HepG2 (cell line): Measurements from ENCODE around the gene FAM83D.

Experiments used
- CBX2 ChIP-seq, 2 experiments: fragments of 200-600 bp in 1 of 2; sonication (generic); formaldehyde crosslinking in 1 of 2; IDR thresholded peaks; 2 replicates each; pipeline versions ENCODE4 v1.7.0 to v1.8.1; 2018 to 2022; ENCODE audit warnings: low read depth in 2 of 2, low read length in 1 of 2, mild to moderate bottlenecking in 1 of 2, missing genetic modification reagents in 1 of 2
- GABPA ChIP-seq, 2 experiments: IDR thresholded peaks; 2 replicates each; pipeline ENCODE4 v1.6.1; 2011 to 2016; ENCODE audit warnings: low read depth in 2 of 2, low read length in 1 of 2, missing biosample characterization in 1 of 2, missing genetic modification characterization in 1 of 2
- KDM1A ChIP-seq: IDR thresholded peaks from 2 replicates; pipeline ENCODE4 v1.6.1; 2016; ENCODE audit warnings: missing compliant biosample characterization
- ZNF24 ChIP-seq: fragments of 450-650 bp; IDR thresholded peaks from 2 replicates; pipeline ENCODE4 v1.6.1; 2017; ENCODE audit warnings: antibody characterized with exemption, mild to moderate bottlenecking
- ZNF768 ChIP-seq: sonication (generic); formaldehyde crosslinking; IDR thresholded peaks from 2 replicates; pipeline ENCODE4 v1.4.0; 2020; ENCODE audit warnings: missing genetic modification reagents
- TF ChIP-seq, protein P1 (sequence below): sonication (generic); formaldehyde crosslinking; IDR thresholded peaks from 2 replicates; pipeline ENCODE4 v1.4.0; 2020; ENCODE audit warnings: missing genetic modification reagents
- TF ChIP-seq, protein P2 (sequence below), 2 experiments: IDR thresholded peaks; 2 replicates each; pipeline ENCODE4 v1.6.1; 2011 to 2012; ENCODE audit warnings: low read length in 2 of 2, borderline replicate concordance in 1 of 2, low read depth in 1 of 2, mild to moderate bottlenecking in 1 of 2, moderate library complexity in 1 of 2

DNA sequence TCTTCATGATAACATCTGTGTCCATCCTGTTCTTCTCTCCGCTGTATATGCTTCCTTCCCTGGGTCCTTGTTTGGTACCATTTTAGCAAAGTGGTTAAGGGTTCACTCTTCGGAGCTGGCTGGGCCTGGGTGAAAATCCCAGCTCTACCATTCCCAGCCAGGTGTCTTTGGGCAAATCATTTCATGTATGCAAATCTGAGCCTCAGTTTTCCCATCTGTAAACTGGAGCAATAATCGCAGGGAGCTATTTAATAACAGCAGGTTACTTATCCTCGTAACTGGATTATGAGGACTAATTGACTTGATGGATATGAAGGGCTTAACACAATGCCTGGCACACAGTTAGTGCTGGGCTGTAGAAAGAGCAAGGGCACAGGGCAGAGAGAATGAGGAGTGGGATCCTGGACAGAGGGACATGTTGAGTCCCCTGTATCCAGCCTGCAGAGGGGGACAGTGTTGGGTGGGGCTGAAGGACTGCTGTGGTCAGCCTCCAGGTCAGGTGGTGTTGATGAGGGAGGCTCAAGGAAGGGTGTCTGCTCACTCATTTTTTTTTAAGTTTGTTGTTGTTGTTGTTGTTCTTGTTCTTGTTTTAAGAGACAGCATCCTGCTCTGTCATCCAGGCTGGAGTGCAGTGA lies 44.3 kb upstream of the FAM83D start:
- no peak for TF ChIP-seq KDM1A (CRISPR knock-in tag)
- TF ChIP-seq ZNF24: no peak
- no peak for TF ChIP-seq CBX2 (IDR thresholded peaks at IDR 0.05; ENCODE audit: low read depth, low read length)
- TF ChIP-seq CBX2 (CRISPR knock-in tag; IDR thresholded peaks at IDR 0.05; ENCODE audit: low read depth): no peak
- TF ChIP-seq, protein P1, sequence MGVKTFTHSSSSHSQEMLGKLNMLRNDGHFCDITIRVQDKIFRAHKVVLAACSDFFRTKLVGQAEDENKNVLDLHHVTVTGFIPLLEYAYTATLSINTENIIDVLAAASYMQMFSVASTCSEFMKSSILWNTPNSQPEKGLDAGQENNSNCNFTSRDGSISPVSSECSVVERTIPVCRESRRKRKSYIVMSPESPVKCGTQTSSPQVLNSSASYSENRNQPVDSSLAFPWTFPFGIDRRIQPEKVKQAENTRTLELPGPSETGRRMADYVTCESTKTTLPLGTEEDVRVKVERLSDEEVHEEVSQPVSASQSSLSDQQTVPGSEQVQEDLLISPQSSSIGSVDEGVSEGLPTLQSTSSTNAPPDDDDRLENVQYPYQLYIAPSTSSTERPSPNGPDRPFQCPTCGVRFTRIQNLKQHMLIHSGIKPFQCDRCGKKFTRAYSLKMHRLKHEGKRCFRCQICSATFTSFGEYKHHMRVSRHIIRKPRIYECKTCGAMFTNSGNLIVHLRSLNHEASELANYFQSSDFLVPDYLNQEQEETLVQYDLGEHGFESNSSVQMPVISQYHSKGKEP (CRISPR knock-in tag): no peak
- TF ChIP-seq, protein P2, sequence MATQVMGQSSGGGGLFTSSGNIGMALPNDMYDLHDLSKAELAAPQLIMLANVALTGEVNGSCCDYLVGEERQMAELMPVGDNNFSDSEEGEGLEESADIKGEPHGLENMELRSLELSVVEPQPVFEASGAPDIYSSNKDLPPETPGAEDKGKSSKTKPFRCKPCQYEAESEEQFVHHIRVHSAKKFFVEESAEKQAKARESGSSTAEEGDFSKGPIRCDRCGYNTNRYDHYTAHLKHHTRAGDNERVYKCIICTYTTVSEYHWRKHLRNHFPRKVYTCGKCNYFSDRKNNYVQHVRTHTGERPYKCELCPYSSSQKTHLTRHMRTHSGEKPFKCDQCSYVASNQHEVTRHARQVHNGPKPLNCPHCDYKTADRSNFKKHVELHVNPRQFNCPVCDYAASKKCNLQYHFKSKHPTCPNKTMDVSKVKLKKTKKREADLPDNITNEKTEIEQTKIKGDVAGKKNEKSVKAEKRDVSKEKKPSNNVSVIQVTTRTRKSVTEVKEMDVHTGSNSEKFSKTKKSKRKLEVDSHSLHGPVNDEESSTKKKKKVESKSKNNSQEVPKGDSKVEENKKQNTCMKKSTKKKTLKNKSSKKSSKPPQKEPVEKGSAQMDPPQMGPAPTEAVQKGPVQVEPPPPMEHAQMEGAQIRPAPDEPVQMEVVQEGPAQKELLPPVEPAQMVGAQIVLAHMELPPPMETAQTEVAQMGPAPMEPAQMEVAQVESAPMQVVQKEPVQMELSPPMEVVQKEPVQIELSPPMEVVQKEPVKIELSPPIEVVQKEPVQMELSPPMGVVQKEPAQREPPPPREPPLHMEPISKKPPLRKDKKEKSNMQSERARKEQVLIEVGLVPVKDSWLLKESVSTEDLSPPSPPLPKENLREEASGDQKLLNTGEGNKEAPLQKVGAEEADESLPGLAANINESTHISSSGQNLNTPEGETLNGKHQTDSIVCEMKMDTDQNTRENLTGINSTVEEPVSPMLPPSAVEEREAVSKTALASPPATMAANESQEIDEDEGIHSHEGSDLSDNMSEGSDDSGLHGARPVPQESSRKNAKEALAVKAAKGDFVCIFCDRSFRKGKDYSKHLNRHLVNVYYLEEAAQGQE (IDR thresholded peaks at IDR 0.05; ENCODE audit: borderline replicate concordance in 1 of 2, low read depth in 1 of 2, low read length in 2 of 2): no peak
- TF ChIP-seq GABPA (IDR thresholded peaks at IDR 0.05; ENCODE audit: low read depth, low read length): no peak
- no peak for TF ChIP-seq GABPA (CRISPR knock-in tag; IDR thresholded peaks at IDR 0.05; ENCODE audit: low read depth)
- no peak for TF ChIP-seq ZNF768
